ENCODE results near the gene MGAT1.
"Not testable (repeated sequence)": the region's sequence is repeated elsewhere in the genome, so short reads cannot be mapped to it uniquely, and the experiment has no call there.

- not testable (repeated sequence) for TF ChIP-seq CTCF (IDR thresholded peaks at IDR 0.05; ENCODE audit: control extremely low read depth in 1 of 3, insufficient read depth in 1 of 3, low read depth in 1 of 3, low read length in 3 of 3); POLR2A (IDR thresholded peaks at IDR 0.05; ENCODE audit: control extremely low read depth in 1 of 2, low read depth in 2 of 2, low read length in 2 of 2); KDM1A (IDR thresholded peaks at IDR 0.05; ENCODE audit: borderline replicate concordance, low read length); EGR1 (IDR thresholded peaks at IDR 0.05; ENCODE audit: borderline replicate concordance, low read depth, low read length); NANOG (IDR thresholded peaks at IDR 0.05; ENCODE audit: insufficient read depth, low read depth, low read length, poor library complexity, severe bottlenecking); USF2 (IDR thresholded peaks at IDR 0.05; ENCODE audit: low read length); EZH2 (IDR thresholded peaks at IDR 0.05; ENCODE audit: low read depth, low read length, severe bottlenecking); GABPA (IDR thresholded peaks at IDR 0.05; ENCODE audit: borderline replicate concordance, insufficient read depth, low read length); MAX (IDR thresholded peaks at IDR 0.05); EP300 (IDR thresholded peaks at IDR 0.05; ENCODE audit: borderline replicate concordance in 1 of 2, low read depth in 2 of 2, low read length in 2 of 2); ASH2L (IDR thresholded peaks at IDR 0.05; ENCODE audit: low read length); RXRA (IDR thresholded peaks at IDR 0.05; ENCODE audit: insufficient read depth, low read depth, low read length)
Measured at GRCh38 chr5:180827374-180827773, 24.8 kb upstream of the MGAT1 start.
